ENCODE data around the gene RNF31. TPM values are rescaled to one million over a fixed set of nuclear protein-coding genes. Genes with fewer than 3 reads are reported as not detected.

The RNF31 gene
- total RNA-seq: 10 to 100 TPM; 26.6 to 64.2 (median 37.8) TPM

GRCh38 chr14:24146978-24147760, at the start of gene RNF31:
RNF31 (plus strand) TSS chr14:24147498; CDS start chr14:24147699, 201 bp downstream.
- ATAC-seq (ENCODE audit: low FRiP score) (peak; percentile 95), DNase-seq (ENCODE audit: low spot score) (peak; percentile 90)
- no peak for TF ChIP-seq CTCF (IDR thresholded peaks at IDR 0.05)

- ATAC-seq (ENCODE audit: low FRiP score): no peak
- no peak for TF ChIP-seq CTCF (IDR thresholded peaks at IDR 0.05)
- no peak for DNase-seq (ENCODE audit: low spot score)
Observed at GRCh38 chr14:24098229-24098926, 48.9 kb upstream of the RNF31 start.

GRCh38 chr14:24098927-24099813, 48.1 kb upstream of the RNF31 start:
- no peak for TF ChIP-seq CTCF (IDR thresholded peaks at IDR 0.05)
- ATAC-seq (ENCODE audit: low FRiP score) (no peak), DNase-seq (ENCODE audit: low spot score) (no peak)

GRCh38 chr14:24100197-24100981, 46.9 kb upstream of the RNF31 start:
- no peak for TF ChIP-seq CTCF (IDR thresholded peaks at IDR 0.05)
- no peak for DNase-seq (ENCODE audit: low spot score)
- no peak for ATAC-seq (ENCODE audit: low FRiP score)

- no peak for TF ChIP-seq CTCF (IDR thresholded peaks at IDR 0.05)
- DNase-seq (ENCODE audit: low spot score) (no peak), ATAC-seq (ENCODE audit: low FRiP score) (no peak)
Observed at GRCh38 chr14:24100982-24101494, 46.3 kb upstream of the RNF31 start.
